Measurements from ENCODE around the gene TTC9B.

The TTC9B gene
- 0 to 0.18 (median 0) reads per million in 4 experiments for total RNA-seq

- DNase-seq: peak; percentile 22
These were observed at the start of gene TTC9B for GRCh38 chr19:40217934-40218890. Gene TTC9B, minus strand, starts transcription at chr19:40218384. Its CDS starts 3 bp downstream, at chr19:40218381.

- DNase-seq: no peak
These were observed 49.4 kb upstream of the TTC9B start for GRCh38 chr19:40267601-40267997.

GRCh38 chr19:40266912-40267600 lies 48.9 kb upstream of the TTC9B start:
- no peak for DNase-seq

- no peak for DNase-seq
These were observed 47.9 kb upstream of the TTC9B start for GRCh38 chr19:40266119-40266518.

GRCh38 chr19:40265763-40266099 lies 47.5 kb upstream of the TTC9B start:
- no peak for DNase-seq

GRCh38 chr19:40265055-40265762 lies 47.0 kb upstream of the TTC9B start:
- DNase-seq: no peak

- DNase-seq: no peak
These were observed 46.3 kb upstream of the TTC9B start for GRCh38 chr19:40264314-40265054.

GRCh38 chr19:40263440-40264313 lies 45.5 kb upstream of the TTC9B start:
- DNase-seq: no peak

- DNase-seq: no peak
These were observed 44.2 kb upstream of the TTC9B start for GRCh38 chr19:40262422-40262821.

GRCh38 chr19:40261631-40262030 lies 43.4 kb upstream of the TTC9B start:
- DNase-seq: no peak

GRCh38 chr19:40257096-40257517 lies 38.9 kb upstream of the TTC9B start:
- DNase-seq: no peak

- DNase-seq: no peak
These were observed 38.3 kb upstream of the TTC9B start for GRCh38 chr19:40256512-40256911.

GRCh38 chr19:40255619-40256166 lies 37.5 kb upstream of the TTC9B start:
- DNase-seq: no peak

GRCh38 chr19:40254714-40255418 lies 36.7 kb upstream of the TTC9B start:
- no peak for DNase-seq

- DNase-seq: no peak
These were observed 35.5 kb upstream of the TTC9B start for GRCh38 chr19:40253611-40254092.

GRCh38 chr19:40252395-40252794 lies 34.2 kb upstream of the TTC9B start:
- no peak for DNase-seq

- no peak for DNase-seq
These were observed 33.8 kb upstream of the TTC9B start for GRCh38 chr19:40251991-40252390.

- DNase-seq: no peak
These were observed 33.1 kb upstream of the TTC9B start for GRCh38 chr19:40251244-40251643.

- DNase-seq: no peak
These were observed 31.6 kb upstream of the TTC9B start for GRCh38 chr19:40249781-40250180.

GRCh38 chr19:40249201-40249600 lies 31.0 kb upstream of the TTC9B start:
- DNase-seq: no peak

Data from effector CD8-positive, alpha-beta T cell (primary cell).